Osteoblast (primary cell): ENCODE results near the gene NOS1AP. TPM values are rescaled to one million over a fixed set of nuclear protein-coding genes. Genes with fewer than 3 reads are reported as not detected.

Experiments
- DNase-seq: peaks from one replicate; pipeline ENCODE4 v3.0.0; 2011; ENCODE audit warnings: low spot score, mixed read lengths; ENCODE audit not compliant: insufficient read length; ENCODE audit errors: missing footprints
- H2AFZ ChIP-seq: 2 replicates; pipeline ENCODE4 v1.6.0; 2011; ENCODE audit warnings: mild to moderate bottlenecking, low read length
- H3K27ac ChIP-seq: 2 replicates; pipeline ENCODE4 v1.5.1; 2011; ENCODE audit warnings: mild to moderate bottlenecking, low read depth, low read length, moderate library complexity
- H3K27me3 ChIP-seq: 2 replicates; pipeline ENCODE4 v1.6.0; 2012; ENCODE audit warnings: mild to moderate bottlenecking, control low read depth, inconsistent platforms, low read length, moderate library complexity; ENCODE audit not compliant: insufficient read depth
- H3K36me3 ChIP-seq: 2 replicates; pipeline ENCODE4 v1.5.1; 2011; ENCODE audit warnings: mild to moderate bottlenecking, low read length, control low read depth, moderate library complexity; ENCODE audit not compliant: insufficient read depth
- H3K4me1 ChIP-seq: 2 replicates; pipeline ENCODE4 v1.5.1; 2011; ENCODE audit warnings: mild to moderate bottlenecking, low read length, control low read depth, moderate library complexity; ENCODE audit not compliant: insufficient read depth
- H3K4me2 ChIP-seq: 2 replicates; pipeline ENCODE4 v1.6.0; 2011; ENCODE audit warnings: mild to moderate bottlenecking, low read length; ENCODE audit not compliant: insufficient read depth
- H3K4me3 ChIP-seq: fragments of 200-600 bp; sonication (generic); 3 replicates; pipeline ENCODE4 v1.5.1; 2012; ENCODE audit warnings: mild to moderate bottlenecking, low read length, inconsistent platforms; ENCODE audit not compliant: insufficient read depth
- H3K79me2 ChIP-seq: 2 replicates; pipeline ENCODE4 v1.6.0; 2012; ENCODE audit warnings: mild to moderate bottlenecking, low read length, control low read depth, inconsistent platforms; ENCODE audit not compliant: insufficient read depth
- H3K9me3 ChIP-seq: 2 replicates; pipeline ENCODE4 v1.5.1; 2011; ENCODE audit warnings: low read depth, low read length, control low read depth
- H4K20me1 ChIP-seq: 2 replicates; pipeline ENCODE4 v1.6.0; 2012; ENCODE audit warnings: mild to moderate bottlenecking, low read length, control low read depth; ENCODE audit not compliant: insufficient read depth
- CTCF ChIP-seq: IDR thresholded peaks from 2 replicates; pipeline ENCODE4 v1.5.1; 2011; ENCODE audit warnings: mild to moderate bottlenecking, low read depth, low read length, moderate library complexity; ENCODE audit errors: extremely low read depth
- total RNA-seq: library from RNA; depleted of rRNA; stranded (reverse); fragments of >200 nt; gene quantifications from 2 replicates; pipeline ENCODE4 v1.2.3, GENCODE V29; 2012

The NOS1AP gene
- total RNA-seq, 1 donor: not detected

DNA sequence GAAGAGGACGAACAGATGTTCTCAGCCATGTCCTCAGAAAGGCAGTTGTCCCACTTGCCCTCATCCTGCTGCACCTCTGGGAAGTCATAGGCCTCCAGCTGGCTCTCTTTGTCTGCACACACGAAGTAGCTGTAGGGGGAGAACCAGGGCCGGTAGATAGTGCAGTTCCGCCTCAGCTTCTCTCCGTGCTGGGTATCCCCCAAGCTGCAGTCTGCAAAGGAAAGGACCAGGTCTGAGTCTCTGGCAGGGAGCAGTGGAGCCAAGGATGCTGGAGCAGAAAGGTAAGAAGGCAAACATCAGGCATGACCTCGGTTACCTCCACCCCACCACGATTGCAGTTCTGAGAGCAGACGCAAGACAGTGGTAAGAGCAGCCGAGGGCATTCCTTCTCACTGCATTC is 304.9 kb downstream of the NOS1AP start:
- Histone ChIP-seq H3K4me2 (no peak overlapping the region), H2AFZ (no peak overlapping the region), H3K27ac (no peak overlapping the region), H3K4me3 (no peak overlapping the region), H3K79me2 (no peaks in the 10 kb centered on the region), H3K36me3 (no peaks in the 10 kb centered on the region), H3K4me1 (no peaks in the 10 kb centered on the region), H3K9me3 (no peaks in the 10 kb centered on the region), H3K27me3 (peaks cover 6% of the 10 kb centered on the region), H4K20me1 (no peaks in the 10 kb centered on the region)
- DNase-seq: no peak
- no peak for TF ChIP-seq CTCF

DNA sequence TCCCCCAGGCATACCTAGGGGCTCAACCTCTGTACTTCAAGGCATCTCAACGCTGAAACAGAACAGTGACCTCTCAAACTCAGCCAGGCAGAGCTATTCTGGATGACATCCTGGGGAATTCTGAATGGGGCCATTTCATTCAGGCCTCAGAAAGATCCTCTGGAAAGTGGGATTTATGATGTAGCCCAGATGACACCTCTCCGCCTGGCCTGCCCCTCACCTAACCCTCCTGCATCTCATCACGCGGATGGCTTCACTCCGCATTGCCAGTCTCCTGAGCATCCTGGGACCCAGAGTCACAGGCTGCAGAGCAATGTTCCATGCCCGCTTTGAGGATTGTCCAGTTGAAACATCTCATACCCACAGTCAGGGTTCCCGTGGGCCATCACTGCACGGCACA is 306.0 kb downstream of the NOS1AP start:
- H3K36me3 ChIP-seq: no peaks in the 10 kb centered on the region
- H3K4me3 ChIP-seq: no peak overlapping the region
- DNase-seq: no peak
- H4K20me1 ChIP-seq: no peaks in the 10 kb centered on the region
- no peak overlapping the region for H3K27ac ChIP-seq
- H3K9me3 ChIP-seq: no peaks in the 10 kb centered on the region
- H3K4me2 ChIP-seq: no peak overlapping the region
- H3K27me3 ChIP-seq: peaks cover 4% of the 10 kb centered on the region
- no peaks in the 10 kb centered on the region for H3K4me1 ChIP-seq
- no peak overlapping the region for H2AFZ ChIP-seq
- H3K79me2 ChIP-seq: no peaks in the 10 kb centered on the region
- no peak for TF ChIP-seq CTCF

DNA sequence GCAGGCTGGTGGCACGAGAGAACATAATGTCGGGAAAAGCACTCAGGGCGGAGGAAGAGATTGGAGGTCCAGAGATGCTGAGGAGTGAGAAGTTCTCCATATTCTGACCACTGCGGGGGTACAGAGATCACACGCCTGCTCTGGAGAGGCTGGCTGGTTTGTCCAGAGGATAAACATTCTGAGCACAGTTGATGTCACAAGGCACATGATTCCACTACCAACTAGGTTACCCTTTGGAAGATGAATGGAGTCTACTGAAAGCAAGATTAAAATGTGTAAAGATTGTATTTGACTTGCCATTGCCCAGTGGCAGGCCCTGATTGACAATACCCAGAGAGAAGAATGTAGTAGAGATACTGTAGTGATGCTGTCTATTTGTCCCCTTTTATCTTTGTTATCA is 307.2 kb downstream of the NOS1AP start, which contains the start of gene SPATA46:
Gene SPATA46, minus strand, starts transcription at position 164 of the 400 bp plus-strand sequence. Its CDS starts 64 bp downstream, at position 100.
- TF ChIP-seq CTCF: no peak
- no peak within 1 kb of the TSS for H3K4me3 ChIP-seq
- no peak within 1 kb of the TSS for H2AFZ ChIP-seq
- H3K27ac ChIP-seq: no peak within 1 kb of the TSS
- H3K36me3 ChIP-seq: no peaks in the 10 kb centered on the region
- H3K79me2 ChIP-seq: no peaks in the 10 kb centered on the region
- H3K4me1 ChIP-seq: no peaks in the 10 kb centered on the region
- DNase-seq: no peak
- no peak within 1 kb of the TSS for H3K4me2 ChIP-seq
- H4K20me1 ChIP-seq: no peaks in the 10 kb centered on the region
- H3K9me3 ChIP-seq: no peaks in the 10 kb centered on the region
- peaks cover 4% of the 10 kb centered on the region for H3K27me3 ChIP-seq

DNA sequence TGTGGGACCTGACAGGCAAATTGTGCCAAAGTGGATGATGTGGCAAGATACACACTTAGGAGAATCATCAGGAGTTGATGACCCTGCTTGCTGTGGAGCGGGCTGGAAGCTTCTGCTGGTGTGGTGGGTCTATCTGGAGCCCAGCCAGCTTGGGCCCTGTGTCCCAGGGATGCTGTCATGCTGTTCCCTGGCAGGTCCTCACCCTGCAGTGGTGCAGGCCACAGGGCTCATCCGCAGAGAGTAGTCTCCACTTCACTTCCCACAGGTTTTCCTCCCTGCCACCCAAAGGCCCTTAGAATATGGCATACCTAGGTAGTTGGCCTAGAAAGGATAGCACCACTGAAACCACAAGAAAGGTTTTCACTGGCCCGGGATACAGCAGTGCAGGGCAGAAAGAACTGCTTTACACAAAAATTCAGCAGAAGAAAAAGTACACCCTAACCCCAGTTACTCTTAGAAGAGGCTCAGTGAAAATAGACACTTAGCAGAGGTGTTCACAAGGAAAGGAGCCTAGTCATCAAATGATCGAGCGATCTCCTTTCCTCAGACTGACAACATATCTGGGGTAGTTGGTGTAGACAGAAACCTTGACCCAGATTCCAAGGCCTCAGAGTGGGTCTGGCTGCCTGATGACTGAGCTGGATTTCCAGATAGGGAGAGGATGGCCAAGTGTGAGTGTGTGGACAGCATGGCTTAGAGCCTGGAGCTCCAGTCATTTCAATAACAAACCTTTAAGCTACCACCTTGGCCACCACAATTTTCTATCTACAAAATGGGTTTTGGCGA is 310.8 kb downstream of the NOS1AP start:
- TF ChIP-seq CTCF: no peak

More for the DNA sequence above, 310.8 kb downstream of the NOS1AP start:
- H3K36me3 ChIP-seq: no peaks in the 10 kb centered on the region
- H3K27ac ChIP-seq: no peak overlapping the region
- no peaks in the 10 kb centered on the region for H3K4me1 ChIP-seq
- H4K20me1 ChIP-seq: no peaks in the 10 kb centered on the region
- H3K4me3 ChIP-seq: no peak overlapping the region
- H2AFZ ChIP-seq: no peak overlapping the region
- H3K9me3 ChIP-seq: no peaks in the 10 kb centered on the region
- no peaks in the 10 kb centered on the region for H3K27me3 ChIP-seq
- H3K4me2 ChIP-seq: no peak overlapping the region
- no peaks in the 10 kb centered on the region for H3K79me2 ChIP-seq
- peak; percentile 57 for DNase-seq
